Stimulated activated CD4-positive, alpha-beta T cell treated with anti-CD3 and anti-CD28 coated beads, Interleukin-12 subunit alpha, Interleukin-12 subunit beta, amount 100 ng/mL, for 48 hours (primary cell): ENCODE data around the gene SYF2.
"Not testable (repeated sequence)": the region's sequence is repeated elsewhere in the genome, so short reads cannot be mapped to it uniquely, and the experiment has no call there.

ENCODE experiments used
- DNase-seq, 3 donors: peaks; one replicate each; pipeline ENCODE4 v3.0.0-alpha.2; 2020; ENCODE audit warnings: low read depth in 2 of 3, low spot score in 1 of 3

SYF2 gene

DNA sequence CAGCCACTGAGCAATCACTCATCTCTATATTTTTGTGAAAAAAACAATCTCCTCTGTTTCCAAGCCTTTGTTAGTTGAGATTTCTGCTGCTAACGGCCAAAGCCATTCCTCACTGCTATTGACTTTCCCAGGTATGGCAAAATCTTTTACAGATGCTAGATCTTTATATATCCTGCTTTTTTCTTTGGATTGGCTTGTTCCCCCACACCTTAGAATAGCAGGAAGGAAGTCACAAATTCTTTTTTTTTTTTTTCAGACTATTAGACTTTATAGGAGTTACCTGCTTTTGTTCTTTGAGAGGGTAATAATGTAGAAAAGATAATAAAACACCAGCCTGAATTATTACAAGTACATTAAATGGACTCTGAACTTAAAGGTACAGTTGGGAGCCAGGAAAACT is 24.2 kb downstream of the SYF2 start:
- no peak for DNase-seq

- no peak for DNase-seq
Observed at GRCh38 chr1:25206201-25206600, 26.1 kb downstream of the SYF2 start.

- DNase-seq: no peak
Observed at GRCh38 chr1:25205786-25206185, 26.5 kb downstream of the SYF2 start.

GRCh38 chr1:25204797-25205480 is 27.4 kb downstream of the SYF2 start:
- DNase-seq: peak in 1 of 3 donors; percentile 37

GRCh38 chr1:25201006-25201405 is 31.3 kb downstream of the SYF2 start:
- DNase-seq: no peak

DNA sequence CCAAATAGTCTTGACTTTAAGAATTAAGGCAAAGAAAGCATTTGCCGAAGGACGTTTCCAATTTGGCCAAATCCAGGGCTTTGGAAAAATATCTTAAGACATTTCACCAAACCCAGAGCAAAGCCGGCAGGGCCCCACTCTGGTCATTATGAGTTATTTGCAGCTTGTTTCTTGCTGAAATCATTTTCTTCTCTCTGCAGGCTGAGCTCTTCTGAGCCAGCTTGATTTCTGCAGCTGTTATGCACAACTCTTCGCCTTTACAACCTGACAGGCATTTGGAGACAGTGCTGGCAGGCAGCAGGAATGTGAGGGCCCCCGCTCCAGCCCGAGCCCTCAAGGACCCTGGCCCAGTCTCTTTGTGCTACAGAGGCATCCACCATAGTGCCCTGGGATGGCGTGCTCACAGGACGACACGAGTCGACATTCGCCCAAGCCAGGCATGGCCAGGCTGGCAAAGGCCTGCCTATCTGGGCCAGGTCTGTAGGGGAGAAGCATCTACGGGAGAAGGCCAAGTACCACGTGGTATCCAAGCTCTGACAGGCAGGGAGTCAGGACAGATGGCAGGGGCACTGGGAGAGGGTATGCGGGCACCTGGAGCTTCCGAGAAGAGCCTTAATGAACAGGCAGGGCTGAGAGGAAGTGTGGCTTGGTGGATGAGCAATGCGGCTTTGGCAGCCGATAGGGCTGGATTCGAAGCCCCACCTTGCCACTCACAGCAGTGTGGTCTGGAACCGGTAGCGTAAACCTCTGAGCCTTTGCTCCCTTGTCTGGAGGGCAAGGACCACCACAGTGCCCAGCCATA is 32.3 kb downstream of the SYF2 start:
- no peak for DNase-seq

DNA sequence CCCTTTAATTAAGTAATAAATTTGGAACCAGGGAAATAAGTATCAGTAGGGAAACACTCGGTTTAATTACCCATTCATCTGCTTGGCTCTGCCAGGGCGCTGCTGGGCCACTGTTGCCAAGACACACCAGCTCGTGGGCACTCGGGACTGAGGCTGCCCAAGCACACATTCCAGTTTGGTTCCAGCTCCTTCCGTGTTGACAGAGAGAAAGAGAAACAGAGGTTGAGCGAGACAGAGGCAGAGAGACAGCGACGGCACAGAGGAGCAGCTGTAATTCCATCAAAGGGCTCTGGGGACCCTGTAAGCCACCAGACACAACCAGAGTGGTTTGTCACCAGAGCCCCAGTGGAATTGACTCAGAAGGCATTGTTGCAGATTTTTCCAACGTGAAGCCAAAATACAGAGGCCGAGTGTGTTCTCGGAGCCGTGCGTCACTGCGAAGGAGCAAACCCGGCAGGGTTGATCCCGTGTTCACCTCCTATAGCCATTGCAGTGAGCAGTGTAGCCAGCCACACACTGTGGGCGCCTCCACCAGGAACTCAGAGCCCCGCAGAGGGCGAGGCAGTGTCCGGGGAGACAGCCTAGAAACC is 33.5 kb downstream of the SYF2 start:
- DNase-seq: no peak

DNA sequence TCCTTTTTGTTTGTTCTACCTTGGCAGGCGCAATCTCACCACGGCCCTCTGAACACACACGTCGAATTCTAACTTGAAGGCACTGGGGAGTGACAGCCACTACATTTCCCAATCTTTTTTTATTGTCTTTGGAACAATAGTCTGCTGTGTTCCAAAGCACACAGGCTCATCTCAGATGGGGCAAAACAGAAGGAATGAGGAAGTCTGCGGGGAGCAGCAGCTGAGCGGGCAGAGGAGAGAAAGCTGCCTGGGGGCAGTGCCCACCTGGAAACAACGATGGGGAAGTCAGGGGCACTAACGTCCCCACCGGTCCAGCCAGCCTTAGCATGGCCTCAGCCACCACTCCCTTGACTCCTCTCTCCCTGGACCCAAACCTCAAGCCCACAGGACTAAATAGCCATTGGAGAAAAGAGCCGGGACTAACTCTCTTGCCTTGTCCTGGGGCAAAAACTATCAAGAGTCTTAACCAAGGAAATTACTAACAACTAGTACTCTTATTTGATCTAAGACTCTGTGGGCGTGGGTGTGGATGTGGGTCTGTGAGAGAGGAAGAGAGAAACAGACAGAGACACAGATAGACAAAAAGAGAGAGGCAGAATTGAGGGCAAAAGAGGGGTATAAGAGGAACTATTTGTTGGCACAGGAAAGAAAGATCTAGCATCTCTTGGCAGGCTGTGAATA is 34.2 kb downstream of the SYF2 start:
- DNase-seq: no peak

- no peak for DNase-seq
Observed at GRCh38 chr1:25197235-25197975, 34.9 kb downstream of the SYF2 start.

DNA sequence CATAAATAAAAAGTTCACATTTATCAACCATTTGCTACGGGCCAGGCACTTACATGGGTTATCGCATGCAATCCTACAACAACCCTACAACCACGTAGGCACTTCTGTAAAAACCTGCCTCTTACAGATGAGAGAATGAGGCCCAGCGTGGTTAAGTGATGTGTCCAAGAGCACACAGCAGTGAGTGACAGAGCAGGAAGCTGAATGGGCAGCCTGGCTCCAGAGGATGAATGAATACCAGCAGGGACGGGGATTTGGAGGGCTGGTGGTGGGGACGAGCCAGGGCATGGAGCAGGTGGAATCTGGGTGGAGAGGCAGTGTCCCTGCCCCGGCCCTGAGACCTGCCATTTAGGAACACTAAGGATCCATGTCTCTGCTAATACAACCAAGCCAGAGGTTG is 35.5 kb downstream of the SYF2 start:
- no peak for DNase-seq

DNA sequence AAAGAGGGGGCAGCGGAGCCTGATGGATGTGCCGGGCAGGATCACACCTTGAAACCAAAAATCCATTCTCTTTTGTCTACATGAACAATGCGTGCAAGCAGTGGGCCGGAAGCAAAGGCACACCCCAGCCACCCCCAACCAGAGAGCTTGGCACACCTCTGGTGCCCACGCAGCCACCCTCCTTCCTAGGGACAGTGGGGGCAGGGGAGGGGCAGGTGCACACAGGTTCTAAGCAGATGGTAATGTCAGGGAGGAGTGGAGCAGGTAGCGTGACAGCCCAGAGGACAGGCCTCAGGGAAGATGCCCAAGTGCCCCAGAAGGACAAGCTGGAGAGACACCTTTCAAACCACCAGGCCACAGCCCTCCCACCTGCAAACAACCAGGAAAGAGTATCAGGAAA is 36.5 kb downstream of the SYF2 start:
- no peak for DNase-seq

- DNase-seq: no peak
Observed at GRCh38 chr1:25194572-25195020, 37.7 kb downstream of the SYF2 start.

- DNase-seq: no peak
Observed at GRCh38 chr1:25194054-25194453, 38.2 kb downstream of the SYF2 start.

DNA sequence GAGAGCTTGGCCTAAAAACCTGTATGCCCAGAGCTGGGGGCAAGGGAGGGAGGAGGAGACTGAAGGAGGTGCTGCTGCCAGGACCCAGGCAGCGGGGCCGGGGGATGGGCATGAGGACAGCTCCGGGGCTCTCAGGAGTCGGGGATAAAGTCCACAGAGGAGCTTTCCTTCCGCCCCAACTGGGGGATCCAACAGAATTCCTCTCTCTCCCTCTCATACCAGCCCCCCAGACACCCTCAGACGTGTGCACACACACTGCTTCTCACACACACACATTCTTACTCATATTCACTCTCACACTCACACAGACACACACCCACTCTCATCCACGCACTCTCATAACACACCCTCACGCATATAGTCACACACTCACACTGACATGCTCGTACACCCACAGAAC is 39.1 kb downstream of the SYF2 start:
- DNase-seq: no peak

DNA sequence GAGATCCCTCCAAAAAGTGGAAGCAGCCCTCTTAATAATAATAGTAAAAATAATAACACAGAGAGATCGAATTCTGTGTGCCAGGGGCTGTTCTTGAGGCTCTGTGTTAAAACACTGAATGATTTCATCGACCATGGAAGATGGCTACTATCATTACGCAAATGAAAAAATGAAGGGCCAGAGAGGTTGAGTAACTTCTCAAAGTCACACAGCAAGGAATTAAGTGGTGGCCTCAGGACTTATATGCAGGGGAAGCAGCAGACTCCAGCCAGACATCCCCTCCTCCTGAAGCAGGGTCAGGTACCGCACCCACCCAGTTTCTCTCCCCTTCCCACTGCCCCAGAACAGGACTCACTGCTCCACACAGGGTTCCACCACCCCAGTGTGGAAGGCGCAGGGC is 40.1 kb downstream of the SYF2 start:
- no peak for DNase-seq

DNA sequence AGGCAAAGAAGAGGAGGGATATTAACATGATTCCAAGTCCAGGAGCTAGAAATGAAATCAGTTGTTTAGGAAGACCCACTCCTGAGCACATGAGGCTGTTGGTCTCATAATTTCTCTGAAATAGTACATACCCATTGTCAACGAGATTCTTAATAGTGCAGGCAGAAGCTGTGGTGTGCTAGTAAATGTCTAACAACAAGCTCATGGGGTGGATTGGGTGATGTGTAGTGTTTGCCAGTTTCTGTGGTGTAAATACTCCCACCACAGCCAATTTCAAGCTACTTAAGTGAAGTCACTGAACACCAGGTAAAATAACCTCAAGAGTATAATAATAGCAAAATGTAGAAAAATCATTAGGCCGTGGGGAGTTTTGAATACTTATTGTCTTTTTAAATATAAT is 42.0 kb downstream of the SYF2 start:
- DNase-seq: no peak

DNA sequence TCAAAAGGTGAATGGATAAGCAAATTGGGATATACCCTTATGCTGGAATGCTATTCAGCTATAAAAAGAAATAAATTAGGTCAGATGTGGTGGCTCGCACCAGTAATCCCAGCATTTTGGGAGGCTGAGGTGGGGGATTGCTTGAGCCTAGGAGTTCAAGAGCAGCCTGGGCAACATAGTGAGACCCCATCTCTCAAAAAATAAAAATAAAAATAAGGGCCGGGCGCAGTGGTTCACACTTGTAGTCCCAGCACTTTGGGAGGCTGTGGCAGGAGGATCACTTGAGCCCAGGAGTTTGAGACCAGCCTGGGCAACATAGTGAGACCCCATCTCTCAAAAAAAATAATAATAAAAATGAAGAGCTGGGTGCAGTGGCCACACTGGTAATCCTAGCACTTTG is 44.4 kb downstream of the SYF2 start:
- DNase-seq: not testable (repeated sequence)

GRCh38 chr1:25187077-25187476 is 45.2 kb downstream of the SYF2 start:
- DNase-seq: no peak

- no peak for DNase-seq
Observed at GRCh38 chr1:25186161-25187007, 45.9 kb downstream of the SYF2 start.
